Sigmoid colon (tissue), 7 donors: ENCODE measurements around the gene HECTD4. TPM values are rescaled to one million over a fixed set of nuclear protein-coding genes. Genes with fewer than 3 reads are reported as not detected.

ENCODE experiments used
- DNase-seq: peaks from one replicate; pipeline ENCODE4 v3.0.0-alpha.2; 2019
- H3K27ac ChIP-seq, 4 donors: fragments of 200-600 bp; sonication (generic); one replicate each; pipeline ENCODE4 v1.5.1; 2016 to 2019; ENCODE audit warnings: mild to moderate bottlenecking in 1 of 4
- H3K27me3 ChIP-seq, 3 donors: fragments of 200-600 bp; sonication (generic); one replicate each; pipeline ENCODE4 v1.5.1; 2019; ENCODE audit warnings: mild to moderate bottlenecking in 1 of 3
- H3K36me3 ChIP-seq, 4 donors: fragments of 200-600 bp; sonication (generic); one replicate each; pipeline ENCODE4 v1.5.1; 2016 to 2019
- H3K4me1 ChIP-seq, 4 donors: fragments of 200-600 bp; sonication (generic); one replicate each; pipeline ENCODE4 v1.5.1; 2017 to 2019
- H3K4me3 ChIP-seq, 4 donors: fragments of 200-600 bp; sonication (generic); one replicate each; pipeline ENCODE4 v1.5.1; 2017 to 2019; ENCODE audit warnings: mild to moderate bottlenecking in 2 of 4, moderate library complexity in 1 of 4
- H3K9me3 ChIP-seq, 4 donors: fragments of 200-600 bp in 3 of 4; sonication (generic) in 3 of 4; one replicate each; pipeline versions ENCODE4 v1.5.1 to v1.6.1; 2013 to 2019
- CTCF ChIP-seq, 4 experiments: fragments of 450-650 bp in 3 of 4; fragments of 200-600 bp in 1 of 4; IDR thresholded peaks; one replicate each; pipeline ENCODE4 v1.5.1; 2016 to 2019; ENCODE audit warnings: antibody characterized with exemption in 4 of 4, mild to moderate bottlenecking in 3 of 4, moderate library complexity in 2 of 4
- EP300 ChIP-seq, 4 donors: sonication (generic); formaldehyde crosslinking; IDR thresholded peaks; one replicate each; pipeline ENCODE4 v1.6.1; 2017; ENCODE audit warnings: antibody characterized with exemption in 4 of 4
- POLR2A ChIP-seq, 2 donors: fragments of 450-650 bp; IDR thresholded peaks; one replicate each; pipeline ENCODE4 v1.6.1; 2016; ENCODE audit warnings: antibody characterized with exemption in 2 of 2, mild to moderate bottlenecking in 2 of 2, moderate library complexity in 2 of 2
- POLR2AphosphoS5 ChIP-seq, 4 donors: sonication (generic); formaldehyde crosslinking; IDR thresholded peaks; one replicate each; pipeline ENCODE4 v1.6.1; 2017; ENCODE audit warnings: antibody characterized with exemption in 4 of 4
- WGBS, 2 donors: extraction: QIAGEN DNeasy Blood & Tissue Kit; methylation state at CpG; one replicate each; pipeline ENCODE4 v1.1.7; 2013; 5-methylcytosine and 5-hydroxymethylcytosine counted together
- intact Hi-C: fragments of 100-400 bp; cut with DNase I; formaldehyde crosslinking; loops from one replicate; pipeline ENCODE4 v1.15.1; 2023
- polyA plus RNA-seq, 3 donors: library from polyadenylated mRNA; stranded (reverse); fragments of 200-250 nt; gene quantifications; one replicate each; pipeline ENCODE4 v1.2.3, GENCODE V29; 2013
- total RNA-seq, 4 donors: library from RNA; depleted of rRNA; stranded (reverse); fragments of >200 nt; gene quantifications; one replicate each; pipeline ENCODE4 v1.1.0, GENCODE V29; 2016
- donor health status: healthy with polysubstance abuse.
- donor health status: Bipolar disorder and iron deficiency.
- donor health status: healthy.

Gene HECTD4
- total and polyA plus RNA-seq, 7 donors: 5.4 to 64.8 (median 26.0) TPM

- TF ChIP-seq POLR2AphosphoS5 (IDR thresholded peaks at IDR 0.05): no peak
- WGBS, 2 donors: 88 to 92% methylated on average over 2 of the region's 2 CpGs
- Histone ChIP-seq H3K4me1 (no peaks in the 10 kb centered on the region), H3K9me3 (no peaks in the 10 kb centered on the region), H3K36me3 (peaks cover 0 to 43% (median 6%) of the 10 kb centered on the region in 4 donors), H3K27ac (no peak overlapping the region), H3K4me3 (no peak overlapping the region), H3K27me3 (no peaks in the 10 kb centered on the region)
- intact Hi-C loops: loop anchor here (10.0 kb wide), 1 partner anchor 911 kb away; no protein-coding TSS in a partner anchor
- DNase-seq: no peak
Observed at GRCh38 chr12:112303799-112304198, 78.4 kb downstream of the HECTD4 start.

GRCh38 chr12:112303004-112303403, 79.2 kb downstream of the HECTD4 start:
- 68 to 71% methylated on average over 3 of the region's 3 CpGs for WGBS, 2 donors
- Histone ChIP-seq H3K4me1 (no peaks in the 10 kb centered on the region), H3K4me3 (no peak overlapping the region), H3K36me3 (peaks cover 0 to 40% (median 6%) of the 10 kb centered on the region in 4 donors), H3K27me3 (no peaks in the 10 kb centered on the region), H3K9me3 (no peaks in the 10 kb centered on the region), H3K27ac (no peak overlapping the region)
- DNase-seq: no peak
- intact Hi-C loops: loop anchor here (10.0 kb wide), 1 partner anchor 912 kb away; no protein-coding TSS in a partner anchor
- TF ChIP-seq CTCF (IDR thresholded peaks at IDR 0.05) (no peak), POLR2AphosphoS5 (IDR thresholded peaks at IDR 0.05) (no peak), EP300 (IDR thresholded peaks at IDR 0.05) (no peak), POLR2A (IDR thresholded peaks at IDR 0.05) (no peak)

GRCh38 chr12:112299704-112300103, 82.5 kb downstream of the HECTD4 start:
- intact Hi-C loops: loop anchor here (10.0 kb wide), 1 partner anchor 915 kb away; no protein-coding TSS in a partner anchor

GRCh38 chr12:112297188-112297587, 85.0 kb downstream of the HECTD4 start:
- DNase-seq: no peak
- Histone ChIP-seq H3K27ac (no peak overlapping the region), H3K9me3 (no peaks in the 10 kb centered on the region), H3K4me3 (no peak overlapping the region), H3K27me3 (no peaks in the 10 kb centered on the region), H3K4me1 (no peaks in the 10 kb centered on the region), H3K36me3 (peaks cover 0 to 32% (median 13%) of the 10 kb centered on the region in 4 donors)
- TF ChIP-seq POLR2A (IDR thresholded peaks at IDR 0.05): no peak
- no peak for TF ChIP-seq POLR2AphosphoS5 (IDR thresholded peaks at IDR 0.05)
- TF ChIP-seq EP300 (IDR thresholded peaks at IDR 0.05): no peak
- TF ChIP-seq CTCF (IDR thresholded peaks at IDR 0.05): no peak
- intact Hi-C loops: no loop called here

More at GRCh38 chr12:112299704-112300103, 82.5 kb downstream of the HECTD4 start:
- H3K4me1 ChIP-seq: no peaks in the 10 kb centered on the region
- no peaks in the 10 kb centered on the region for H3K9me3 ChIP-seq
- no peak for DNase-seq
- H3K4me3 ChIP-seq: no peak overlapping the region
- H3K36me3 ChIP-seq: peaks cover 0 to 41% (median 13%) of the 10 kb centered on the region in 4 donors
- H3K27me3 ChIP-seq: no peaks in the 10 kb centered on the region
- WGBS, 2 donors: 45 to 73% methylated on average over 3 of the region's 3 CpGs
- H3K27ac ChIP-seq: no peak overlapping the region
- no peak for TF ChIP-seq POLR2AphosphoS5 (IDR thresholded peaks at IDR 0.05)

- no peak for TF ChIP-seq CTCF (IDR thresholded peaks at IDR 0.05)
- TF ChIP-seq POLR2A (IDR thresholded peaks at IDR 0.05): no peak
- no peak for TF ChIP-seq POLR2AphosphoS5 (IDR thresholded peaks at IDR 0.05)
- TF ChIP-seq EP300 (IDR thresholded peaks at IDR 0.05): no peak
- H3K9me3 ChIP-seq: no peaks in the 10 kb centered on the region
- H3K36me3 ChIP-seq: peaks cover 0 to 23% (median 13%) of the 10 kb centered on the region in 4 donors
- no peak for DNase-seq
- no peaks in the 10 kb centered on the region for H3K27me3 ChIP-seq
- no peak overlapping the region for H3K4me3 ChIP-seq
- whole genome bisulfite sequencing, 2 donors: 95 to 96% methylated on average over 3 of the region's 3 CpGs
- H3K27ac ChIP-seq: no peak overlapping the region
- H3K4me1 ChIP-seq: no peaks in the 10 kb centered on the region
- intact Hi-C loops: no loop called here
Observed at GRCh38 chr12:112296183-112296582, 86.0 kb downstream of the HECTD4 start.

- intact Hi-C loops: no loop called here
Observed at GRCh38 chr12:112294793-112295192, 87.4 kb downstream of the HECTD4 start.

More at GRCh38 chr12:112294793-112295192, 87.4 kb downstream of the HECTD4 start:
- DNase-seq: no peak
- Histone ChIP-seq H3K36me3 (peaks cover 0 to 30% (median 13%) of the 10 kb centered on the region in 4 donors), H3K27me3 (no peaks in the 10 kb centered on the region), H3K27ac (no peak overlapping the region), H3K4me1 (no peaks in the 10 kb centered on the region), H3K9me3 (no peaks in the 10 kb centered on the region), H3K4me3 (no peak overlapping the region)
- 92 to 93% methylated on average over 9 of the region's 9 CpGs for WGBS, 2 donors
- TF ChIP-seq CTCF (IDR thresholded peaks at IDR 0.05) (no peak), POLR2A (IDR thresholded peaks at IDR 0.05) (no peak), POLR2AphosphoS5 (IDR thresholded peaks at IDR 0.05) (no peak), EP300 (IDR thresholded peaks at IDR 0.05) (no peak)
